ENCODE data around the gene CREB3L4.

GRCh38 chr1:153963850-153964331 is 3.8 kb upstream of the CREB3L4 start:
- TF ChIP-seq EZH2phosphoT487 (IDR thresholded peaks at IDR 0.05; ENCODE audit: insufficient read depth, low read depth), result no peak
- TF ChIP-seq EZH2 (IDR thresholded peaks at IDR 0.05; ENCODE audit: insufficient read depth, poor library complexity, severe bottlenecking), result no peak

Measured in GM23248 (cell line).